Natural killer cell (primary cell): Measurements from ENCODE around the gene TMEM130. TPM values are rescaled to one million over a fixed set of nuclear protein-coding genes. Genes with fewer than 3 reads are reported as not detected.

Experiments used
- ATAC-seq, 3 donors: fragments of 150-1000 bp in 2 of 3; fragments of 200-7000 bp in 1 of 3; cut with Tn5 transposase; 1 replicate in 1 of 3; 2 replicates in 2 of 3; pipeline ENCODE4 v1.10.0; 2021; ENCODE audit warnings: mild to moderate bottlenecking in 2 of 3, moderate library complexity in 2 of 3
- DNase-seq, 2 donors: peaks; one replicate each; pipeline versions ENCODE4 v3.0.0 to v3.0.0-alpha.2; 2013 to 2021; ENCODE audit warnings: mixed read lengths in 1 of 2
- H3K27ac ChIP-seq: one replicate; pipeline ENCODE4 v1.5.1; 2013; ENCODE audit warnings: mild to moderate bottlenecking, low read length
- H3K27me3 ChIP-seq: one replicate; pipeline ENCODE4 v1.6.1; 2013; ENCODE audit warnings: low read length; ENCODE audit not compliant: control insufficient read depth, insufficient read depth
- H3K36me3 ChIP-seq: one replicate; pipeline ENCODE4 v1.6.1; 2013; ENCODE audit warnings: low read length; ENCODE audit not compliant: control insufficient read depth, insufficient read depth
- H3K4me1 ChIP-seq: one replicate; pipeline ENCODE4 v1.6.1; 2013; ENCODE audit warnings: low read length; ENCODE audit not compliant: control insufficient read depth, insufficient read depth
- H3K4me3 ChIP-seq: one replicate; pipeline ENCODE4 v1.5.1; 2013; ENCODE audit warnings: low read length
- H3K9me3 ChIP-seq: one replicate; pipeline ENCODE4 v1.6.1; 2013; ENCODE audit warnings: low read length; ENCODE audit not compliant: control insufficient read depth, insufficient read depth
- H3K27ac Mint-ChIP-seq, 2 donors: one replicate each; pipeline ENCODE4 v1.8.0; 2022; ENCODE audit warnings: mild to moderate bottlenecking in 2 of 2, mixed read lengths in 2 of 2, moderate library complexity in 1 of 2
- H3K27me3 Mint-ChIP-seq, 2 donors: one replicate each; pipeline ENCODE4 v1.8.0; 2022; ENCODE audit warnings: low read depth in 2 of 2, mixed read lengths in 2 of 2
- H3K36me3 Mint-ChIP-seq: one replicate; pipeline ENCODE4 v1.8.0; 2022; ENCODE audit warnings: mixed read lengths
- H3K4me1 Mint-ChIP-seq, 2 donors: one replicate each; pipeline ENCODE4 v1.8.0; 2022; ENCODE audit warnings: mixed read lengths in 2 of 2
- H3K4me3 Mint-ChIP-seq: one replicate; pipeline ENCODE4 v1.8.0; 2022; ENCODE audit warnings: mild to moderate bottlenecking, moderate library complexity, mixed read lengths
- H3K9me3 Mint-ChIP-seq, 2 donors: one replicate each; pipeline ENCODE4 v1.8.0; 2022; ENCODE audit warnings: mixed read lengths in 2 of 2
- WGBS: methylation state at CpG from one replicate; pipeline ENCODE4 v1.1.7; 2013; ENCODE audit warnings: missing lambda C conversion rate; ENCODE audit not compliant: insufficient coverage; 5-methylcytosine and 5-hydroxymethylcytosine counted together
- intact Hi-C: fragments of 100-400 bp; cut with micrococcal nuclease; formaldehyde crosslinking; loops from one replicate; pipeline ENCODE4 v1.14.2; 2022
- total RNA-seq, 4 donors: library from RNA; stranded (reverse); fragments of 120-200 nt in 1 of 4; gene quantifications; one replicate each; pipeline versions ENCODE4 v1.2.3 to v1.2.4, GENCODE V29; 2013 to 2022
- TF ChIP-seq, protein P1 (sequence below): fragments of 200-600 bp; IDR thresholded peaks from one replicate; pipeline ENCODE4 v1.8.0; 2022; ENCODE audit warnings: antibody characterized with exemption

Gene TMEM130
- total RNA-seq, 3 donors from 2014 or later (not counting 1 experiment from before 2014, with no cell fraction given) = not detected

GRCh38 chr7:98831641-98832221 is 38.1 kb downstream of the TMEM130 start:
- no peaks in the 10 kb centered on the region for H3K9me3 Mint-ChIP-seq
- H3K27ac Mint-ChIP-seq = no peak overlapping the region
- WGBS = 82% methylated on average over 8 of the region's 8 CpGs
- no peaks in the 10 kb centered on the region for H3K36me3 Mint-ChIP-seq
- Histone ChIP-seq H3K36me3 (no peaks in the 10 kb centered on the region), H3K9me3 (no peaks in the 10 kb centered on the region), H3K27me3 (no peaks in the 10 kb centered on the region), H3K4me1 (no peaks in the 10 kb centered on the region), H3K4me3 (no peak overlapping the region), H3K27ac (no peak overlapping the region)
- no peak overlapping the region for H3K4me3 Mint-ChIP-seq
- no peaks in the 10 kb centered on the region for H3K27me3 Mint-ChIP-seq
- H3K4me1 Mint-ChIP-seq = no peaks in the 10 kb centered on the region
- intact Hi-C loops = no loop called here
- TF ChIP-seq, protein P1, sequence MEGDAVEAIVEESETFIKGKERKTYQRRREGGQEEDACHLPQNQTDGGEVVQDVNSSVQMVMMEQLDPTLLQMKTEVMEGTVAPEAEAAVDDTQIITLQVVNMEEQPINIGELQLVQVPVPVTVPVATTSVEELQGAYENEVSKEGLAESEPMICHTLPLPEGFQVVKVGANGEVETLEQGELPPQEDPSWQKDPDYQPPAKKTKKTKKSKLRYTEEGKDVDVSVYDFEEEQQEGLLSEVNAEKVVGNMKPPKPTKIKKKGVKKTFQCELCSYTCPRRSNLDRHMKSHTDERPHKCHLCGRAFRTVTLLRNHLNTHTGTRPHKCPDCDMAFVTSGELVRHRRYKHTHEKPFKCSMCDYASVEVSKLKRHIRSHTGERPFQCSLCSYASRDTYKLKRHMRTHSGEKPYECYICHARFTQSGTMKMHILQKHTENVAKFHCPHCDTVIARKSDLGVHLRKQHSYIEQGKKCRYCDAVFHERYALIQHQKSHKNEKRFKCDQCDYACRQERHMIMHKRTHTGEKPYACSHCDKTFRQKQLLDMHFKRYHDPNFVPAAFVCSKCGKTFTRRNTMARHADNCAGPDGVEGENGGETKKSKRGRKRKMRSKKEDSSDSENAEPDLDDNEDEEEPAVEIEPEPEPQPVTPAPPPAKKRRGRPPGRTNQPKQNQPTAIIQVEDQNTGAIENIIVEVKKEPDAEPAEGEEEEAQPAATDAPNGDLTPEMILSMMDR = peak; percentile 55
- ATAC-seq = no peak
- DNase-seq = peak; percentile 20 to 49

DNA sequence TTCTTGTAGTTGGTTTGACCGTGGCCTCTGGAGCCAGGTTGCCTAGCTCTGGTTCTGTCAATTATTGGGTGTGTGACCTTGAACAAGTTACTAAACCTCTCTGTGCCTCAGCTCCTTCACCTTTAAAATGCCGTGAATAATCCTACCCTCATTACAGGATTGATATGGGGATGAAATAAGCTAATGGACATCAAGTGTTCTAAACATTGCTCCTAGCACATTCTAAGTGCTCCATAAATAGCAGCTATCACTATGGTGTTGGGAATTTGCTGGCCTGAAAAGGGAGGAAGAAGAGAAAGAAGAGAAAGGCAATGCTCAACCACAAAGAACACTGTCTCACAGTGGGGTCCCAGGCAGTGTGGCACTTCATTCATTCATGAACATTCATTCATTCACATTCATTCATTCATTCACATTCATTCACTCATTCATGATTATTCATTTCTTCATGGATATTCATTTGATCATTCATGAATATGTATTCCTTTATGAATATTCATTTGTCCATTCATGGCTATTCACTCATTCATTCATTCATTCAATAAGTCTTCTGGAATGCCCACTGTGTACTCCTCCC is 38.8 kb downstream of the TMEM130 start:
- Histone ChIP-seq H3K36me3 (no peaks in the 10 kb centered on the region), H3K9me3 (no peaks in the 10 kb centered on the region), H3K4me1 (no peaks in the 10 kb centered on the region), H3K27ac (no peak overlapping the region), H3K4me3 (no peak overlapping the region), H3K27me3 (no peaks in the 10 kb centered on the region)
- Mint-ChIP-seq H3K9me3 (no peaks in the 10 kb centered on the region), H3K4me3 (no peak overlapping the region), H3K36me3 (no peaks in the 10 kb centered on the region), H3K4me1 (no peaks in the 10 kb centered on the region), H3K27ac (no peak overlapping the region), H3K27me3 (no peaks in the 10 kb centered on the region)
- 80% methylated on average over 1 of the region's 2 CpGs for WGBS
- DNase-seq (no peak), ATAC-seq (no peak)
- TF ChIP-seq, protein P1 = no peak
- intact Hi-C loops = no loop called here

DNA sequence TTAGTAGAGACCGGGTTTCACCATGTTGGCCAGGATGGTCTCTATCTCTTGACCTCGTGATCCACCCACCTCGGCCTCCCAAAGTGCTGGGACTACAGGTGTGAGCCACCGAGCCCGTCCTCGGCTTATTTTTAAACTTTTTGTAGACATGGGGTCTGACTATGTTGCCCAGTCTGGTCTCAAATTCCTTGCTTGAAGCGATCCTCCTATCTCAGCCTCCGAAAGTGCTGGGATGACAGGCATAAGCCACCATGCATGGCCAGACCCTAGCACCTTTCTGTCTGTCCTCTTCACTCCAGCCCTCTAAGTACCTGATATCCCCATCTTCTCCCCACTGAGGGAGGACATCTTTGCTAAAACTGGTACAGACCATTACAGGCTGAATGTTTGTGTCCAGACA is 41.4 kb downstream of the TMEM130 start:
- intact Hi-C loops = no loop called here
- H3K4me3 ChIP-seq = no peak overlapping the region
- H3K4me1 Mint-ChIP-seq = no peaks in the 10 kb centered on the region
- no peak overlapping the region for H3K27ac ChIP-seq
- no peaks in the 10 kb centered on the region for H3K36me3 Mint-ChIP-seq
- TF ChIP-seq, protein P1 = no peak
- no peaks in the 10 kb centered on the region for H3K27me3 ChIP-seq
- no peaks in the 10 kb centered on the region for H3K9me3 Mint-ChIP-seq
- no peak overlapping the region for H3K4me3 Mint-ChIP-seq
- DNase-seq = no peak
- no peak for ATAC-seq
- H3K27me3 Mint-ChIP-seq = no peaks in the 10 kb centered on the region
- 90% methylated on average over 8 of the region's 8 CpGs for WGBS
- H3K4me1 ChIP-seq = no peaks in the 10 kb centered on the region
- H3K9me3 ChIP-seq = no peaks in the 10 kb centered on the region
- H3K36me3 ChIP-seq = no peaks in the 10 kb centered on the region
- no peak overlapping the region for H3K27ac Mint-ChIP-seq

DNA sequence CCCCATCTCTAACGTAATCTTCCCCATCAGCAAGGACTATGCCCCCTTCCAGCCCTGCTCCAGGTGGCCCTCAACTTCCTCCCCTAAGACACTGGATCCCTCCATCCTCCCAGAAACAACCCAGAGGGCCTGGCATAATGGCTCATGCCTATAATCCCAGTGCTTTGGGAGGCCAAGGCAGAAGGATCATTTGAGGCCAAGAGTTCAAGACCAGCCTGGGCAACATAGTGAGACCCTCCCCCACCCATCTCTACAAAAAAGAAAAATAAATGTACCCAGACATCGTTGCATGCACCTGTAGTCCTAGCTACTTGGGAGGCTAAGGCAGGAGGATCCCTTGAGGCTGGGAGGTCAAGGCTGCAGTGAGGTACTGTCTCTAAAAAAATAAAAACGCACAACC is 42.6 kb downstream of the TMEM130 start:
- WGBS = 59% methylated on average over 3 of the region's 3 CpGs
- H3K27me3 ChIP-seq = no peaks in the 10 kb centered on the region
- ATAC-seq = no peak
- H3K4me1 ChIP-seq = no peaks in the 10 kb centered on the region
- no peak overlapping the region for H3K4me3 ChIP-seq
- no peak overlapping the region for H3K27ac ChIP-seq
- TF ChIP-seq, protein P1 = no peak
- H3K36me3 Mint-ChIP-seq = no peaks in the 10 kb centered on the region
- H3K27me3 Mint-ChIP-seq = no peaks in the 10 kb centered on the region
- H3K9me3 ChIP-seq = no peaks in the 10 kb centered on the region
- H3K27ac Mint-ChIP-seq = no peak overlapping the region
- H3K36me3 ChIP-seq = no peaks in the 10 kb centered on the region
- no peak for DNase-seq
- no peak overlapping the region for H3K4me3 Mint-ChIP-seq
- H3K4me1 Mint-ChIP-seq = no peaks in the 10 kb centered on the region
- no peaks in the 10 kb centered on the region for H3K9me3 Mint-ChIP-seq
- intact Hi-C loops = no loop called here
